ENCODE data around the gene SH3BP1.
"Not testable (repeated sequence)": the region's sequence is repeated elsewhere in the genome, so short reads cannot be mapped to it uniquely, and the experiment has no call there.

The SH3BP1 gene

DNA sequence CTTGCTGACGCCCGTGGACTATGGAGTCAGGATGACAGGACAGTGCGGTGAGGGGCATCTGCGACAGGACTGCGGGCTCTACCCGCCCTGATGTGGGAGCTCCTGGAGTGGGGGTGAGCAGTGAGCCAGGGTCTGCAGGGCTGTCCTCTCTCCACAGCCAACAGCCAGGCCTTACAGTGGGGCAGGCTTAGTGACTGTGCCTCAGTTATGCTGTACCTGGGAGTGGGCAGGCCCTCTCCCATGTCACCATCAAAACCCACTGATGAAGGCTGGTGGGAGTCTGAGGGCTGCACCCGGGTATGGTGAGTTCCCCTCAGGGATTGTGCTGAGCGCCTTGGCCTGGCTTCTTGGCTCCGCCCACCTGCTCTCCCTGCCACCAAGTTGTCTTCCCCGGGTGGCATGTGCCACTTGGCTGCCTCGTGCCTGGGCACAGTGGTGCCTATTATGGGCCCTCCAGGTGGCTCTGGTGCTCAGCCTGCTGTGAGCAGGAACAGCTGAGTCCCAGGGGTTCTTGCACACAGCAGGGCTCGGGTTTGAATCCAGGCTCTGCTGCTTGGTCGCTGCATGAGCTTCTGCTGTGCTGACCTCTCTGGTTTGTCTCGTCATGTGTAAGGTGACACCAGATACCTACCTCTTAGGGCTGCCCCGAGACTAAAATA lies 53.3 kb downstream of the SH3BP1 start:
- Histone ChIP-seq H2BK12ac (ENCODE audit: low read length in 2 of 2) (no peak overlapping the region), H3K4me2 (ENCODE audit: low read length, poor library complexity, severe bottlenecking) (no peak overlapping the region), H2BK5ac (ENCODE audit: low read depth, low read length, poor library complexity, severe bottlenecking) (no peak overlapping the region), H3K4me3 (ENCODE audit: insufficient read depth in 1 of 2, low read depth in 1 of 2, low read length in 2 of 2) (no peak overlapping the region), H3K36me3 (ENCODE audit: control insufficient read depth in 1 of 2, insufficient read depth in 2 of 2, low read depth in 1 of 2, low read length in 2 of 2) (peaks cover 54 to 56% of the 10 kb centered on the region in 2 experiments), H4K8ac (ENCODE audit: low read length) (peak overlapping the region; percentile 28), H2BK15ac (ENCODE audit: low read depth, poor library complexity, severe bottlenecking) (peak overlapping the region; percentile 38), H3K9me3 (ENCODE audit: control insufficient read depth, low read length) (no peaks in the 10 kb centered on the region), H3K27ac (ENCODE audit: low read length, poor library complexity, severe bottlenecking) (no peak overlapping the region), H3K4ac (ENCODE audit: low read depth in 1 of 2, low read length in 2 of 2) (no peak overlapping the region), H3K9ac (ENCODE audit: low read length) (no peak overlapping the region), H3K18ac (ENCODE audit: low read depth in 1 of 2, low read length in 2 of 2) (no peak overlapping the region), H3K23ac (ENCODE audit: low read length in 2 of 2) (no peak overlapping the region), H3K14ac (ENCODE audit: low read length in 2 of 2) (no peak overlapping the region), H2AFZ (ENCODE audit: low read depth, low read length) (no peak overlapping the region), H3K27me3 (ENCODE audit: control insufficient read depth in 1 of 2, insufficient read depth in 1 of 2, low read length in 2 of 2) (no peaks in the 10 kb centered on the region), H2BK120ac (ENCODE audit: low read depth, low read length) (no peak overlapping the region), H4K91ac (ENCODE audit: low read length) (no peak overlapping the region), H2AK5ac (ENCODE audit: low read length, severe bottlenecking) (no peak overlapping the region), H3K79me1 (replicated peaks; ENCODE audit: low read length, poor library complexity, severe bottlenecking) (peaks cover 20% of the 10 kb centered on the region), H3K4me1 (ENCODE audit: control insufficient read depth, insufficient read depth, low read depth, low read length) (peaks cover 15% of the 10 kb centered on the region)
- WGBS: 97% methylated on average over 15 of the region's 15 CpGs
- no peak for DNase-seq

- not testable (repeated sequence) for H4K91ac ChIP-seq (ENCODE audit: low read length); H3K9ac ChIP-seq (ENCODE audit: low read length); H3K27ac ChIP-seq (ENCODE audit: low read length, poor library complexity, severe bottlenecking); H3K27me3 ChIP-seq (ENCODE audit: control insufficient read depth in 1 of 2, insufficient read depth in 1 of 2, low read length in 2 of 2); H3K23ac ChIP-seq (ENCODE audit: low read length in 2 of 2); H2AFZ ChIP-seq (ENCODE audit: low read depth, low read length); H3K9me3 ChIP-seq (ENCODE audit: control insufficient read depth, low read length); DNase-seq; H3K4me2 ChIP-seq (ENCODE audit: low read length, poor library complexity, severe bottlenecking); H2BK15ac ChIP-seq (ENCODE audit: low read depth, poor library complexity, severe bottlenecking); H2BK120ac ChIP-seq (ENCODE audit: low read depth, low read length); H4K8ac ChIP-seq (ENCODE audit: low read length); H3K18ac ChIP-seq (ENCODE audit: low read depth in 1 of 2, low read length in 2 of 2); H2AK5ac ChIP-seq (ENCODE audit: low read length, severe bottlenecking); H2BK5ac ChIP-seq (ENCODE audit: low read depth, low read length, poor library complexity, severe bottlenecking); H3K4me3 ChIP-seq (ENCODE audit: insufficient read depth in 1 of 2, low read depth in 1 of 2, low read length in 2 of 2); H3K14ac ChIP-seq (ENCODE audit: low read length in 2 of 2); H2BK12ac ChIP-seq (ENCODE audit: low read length in 2 of 2); H3K4ac ChIP-seq (ENCODE audit: low read depth in 1 of 2, low read length in 2 of 2)
- 92% methylated on average over 5 of the region's 7 CpGs for WGBS
- H3K36me3 ChIP-seq (ENCODE audit: control insufficient read depth in 1 of 2, insufficient read depth in 2 of 2, low read depth in 1 of 2, low read length in 2 of 2): peaks cover 42 to 44% of the 10 kb centered on the region in 2 experiments
- peaks cover 11% of the 10 kb centered on the region for H3K79me1 ChIP-seq (replicated peaks; ENCODE audit: low read length, poor library complexity, severe bottlenecking)
- peaks cover 10% of the 10 kb centered on the region for H3K4me1 ChIP-seq (ENCODE audit: control insufficient read depth, insufficient read depth, low read depth, low read length)
Observed at GRCh38 chr22:37694131-37694530, 54.7 kb downstream of the SH3BP1 start.

DNA sequence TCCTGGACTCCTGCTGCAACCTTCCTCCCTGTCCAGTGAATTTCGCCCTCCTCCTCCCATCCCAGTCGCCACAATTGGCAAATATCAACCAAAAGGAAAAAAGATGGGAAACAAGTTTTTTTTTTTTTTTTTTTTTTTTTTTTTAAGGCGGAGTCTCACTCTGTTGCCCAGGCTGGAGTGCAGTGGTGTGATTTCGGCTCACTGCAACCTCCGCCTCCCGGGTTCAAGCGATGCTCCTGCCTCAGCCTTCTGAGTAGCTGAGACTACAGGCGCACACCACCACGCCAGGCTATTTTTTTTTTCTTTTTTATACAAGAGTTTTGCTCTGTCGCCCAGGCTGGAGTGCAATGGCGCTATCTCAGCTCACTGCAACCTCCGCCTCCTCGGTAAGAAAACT lies 56.8 kb downstream of the SH3BP1 start:
- not testable (repeated sequence) for H3K27ac ChIP-seq (ENCODE audit: low read length, poor library complexity, severe bottlenecking); H3K9me3 ChIP-seq (ENCODE audit: control insufficient read depth, low read length); H3K14ac ChIP-seq (ENCODE audit: low read length in 2 of 2); H2AK5ac ChIP-seq (ENCODE audit: low read length, severe bottlenecking); H3K23ac ChIP-seq (ENCODE audit: low read length in 2 of 2); H2AFZ ChIP-seq (ENCODE audit: low read depth, low read length); H2BK15ac ChIP-seq (ENCODE audit: low read depth, poor library complexity, severe bottlenecking); H4K91ac ChIP-seq (ENCODE audit: low read length); H2BK12ac ChIP-seq (ENCODE audit: low read length in 2 of 2); H3K27me3 ChIP-seq (ENCODE audit: control insufficient read depth in 1 of 2, insufficient read depth in 1 of 2, low read length in 2 of 2); H4K8ac ChIP-seq (ENCODE audit: low read length); DNase-seq; H3K4ac ChIP-seq (ENCODE audit: low read depth in 1 of 2, low read length in 2 of 2); H2BK5ac ChIP-seq (ENCODE audit: low read depth, low read length, poor library complexity, severe bottlenecking); H2BK120ac ChIP-seq (ENCODE audit: low read depth, low read length); H3K18ac ChIP-seq (ENCODE audit: low read depth in 1 of 2, low read length in 2 of 2); H3K79me1 ChIP-seq (replicated peaks; ENCODE audit: low read length, poor library complexity, severe bottlenecking); H3K4me1 ChIP-seq (ENCODE audit: control insufficient read depth, insufficient read depth, low read depth, low read length)
- Histone ChIP-seq H3K9ac (ENCODE audit: low read length) (peak overlapping the region; percentile 40), H3K36me3 (ENCODE audit: control insufficient read depth in 1 of 2, insufficient read depth in 2 of 2, low read depth in 1 of 2, low read length in 2 of 2) (peaks cover 28 to 32% of the 10 kb centered on the region in 2 experiments), H3K4me3 (ENCODE audit: insufficient read depth in 1 of 2, low read depth in 1 of 2, low read length in 2 of 2) (peak overlapping the region in 1 of 2 experiments; percentile 53), H3K4me2 (ENCODE audit: low read length, poor library complexity, severe bottlenecking) (peak overlapping the region; percentile 61)
- 48% methylated on average over 11 of the region's 13 CpGs for WGBS

GRCh38 chr22:37696657-37697537 lies 57.4 kb downstream of the SH3BP1 start, which contains the start of gene TRIOBP:
TRIOBP (plus strand) TSS chr22:37697048; CDS start chr22:37701366, 4,318 bp downstream.
- no peak within 1 kb of the TSS for H3K27ac ChIP-seq (ENCODE audit: low read length, poor library complexity, severe bottlenecking)
- H4K8ac ChIP-seq (ENCODE audit: low read length): no peak within 1 kb of the TSS
- H2BK15ac ChIP-seq (ENCODE audit: low read depth, poor library complexity, severe bottlenecking): no peak within 1 kb of the TSS
- peak within 1 kb of the TSS; percentile 9 for H4K91ac ChIP-seq (ENCODE audit: low read length)
- H3K18ac ChIP-seq (ENCODE audit: low read depth in 1 of 2, low read length in 2 of 2): no peak within 1 kb of the TSS
- no peak within 1 kb of the TSS for H3K23ac ChIP-seq (ENCODE audit: low read length in 2 of 2)
- peak; percentile 95 for DNase-seq
- no peak within 1 kb of the TSS for H3K4ac ChIP-seq (ENCODE audit: low read depth in 1 of 2, low read length in 2 of 2)
- H3K27me3 ChIP-seq (ENCODE audit: control insufficient read depth in 1 of 2, insufficient read depth in 1 of 2, low read length in 2 of 2): no peaks in the 10 kb centered on the region
- H2BK5ac ChIP-seq (ENCODE audit: low read depth, low read length, poor library complexity, severe bottlenecking): no peak within 1 kb of the TSS
- peak within 1 kb of the TSS; percentile 73 for H3K4me2 ChIP-seq (ENCODE audit: low read length, poor library complexity, severe bottlenecking)
- H3K9me3 ChIP-seq (ENCODE audit: control insufficient read depth, low read length): no peaks in the 10 kb centered on the region
- peak within 1 kb of the TSS; percentile 18 to 57 for H2BK12ac ChIP-seq (ENCODE audit: low read length in 2 of 2)
- peak within 1 kb of the TSS; percentile 40 to 53 for H3K4me3 ChIP-seq (ENCODE audit: insufficient read depth in 1 of 2, low read depth in 1 of 2, low read length in 2 of 2)
- peak within 1 kb of the TSS; percentile 40 for H3K9ac ChIP-seq (ENCODE audit: low read length)
- H2BK120ac ChIP-seq (ENCODE audit: low read depth, low read length): no peak within 1 kb of the TSS
- H3K14ac ChIP-seq (ENCODE audit: low read length in 2 of 2): no peak within 1 kb of the TSS
- H3K36me3 ChIP-seq (ENCODE audit: control insufficient read depth in 1 of 2, insufficient read depth in 2 of 2, low read depth in 1 of 2, low read length in 2 of 2): peaks cover 22 to 27% of the 10 kb centered on the region in 2 experiments
- H2AFZ ChIP-seq (ENCODE audit: low read depth, low read length): peak within 1 kb of the TSS; percentile 62
- WGBS: 6% methylated on average over 34 of the region's 39 CpGs
- H3K4me1 ChIP-seq (ENCODE audit: control insufficient read depth, insufficient read depth, low read depth, low read length): peaks cover 9% of the 10 kb centered on the region
- H2AK5ac ChIP-seq (ENCODE audit: low read length, severe bottlenecking): no peak within 1 kb of the TSS
- no peaks in the 10 kb centered on the region for H3K79me1 ChIP-seq (replicated peaks; ENCODE audit: low read length, poor library complexity, severe bottlenecking)
